ENCODE results near the gene KPNB1. TPM values are rescaled to one million over a fixed set of nuclear protein-coding genes. Genes with fewer than 3 reads are reported as not detected.

Gene KPNB1
- total RNA-seq, 4 donors from 2014 or later, result 179 to 236 (median 205) TPM

- no peak for TF ChIP-seq EP300 (IDR thresholded peaks at IDR 0.05)
- no peak for TF ChIP-seq POLR2AphosphoS5 (IDR thresholded peaks at IDR 0.05)
- no peak for TF ChIP-seq CTCF (IDR thresholded peaks at IDR 0.05)
- no peak for TF ChIP-seq POLR2A (IDR thresholded peaks at IDR 0.05; ENCODE audit: low read depth)
These were observed 6.6 kb upstream of the KPNB1 start for GRCh38 chr17:47643116-47643515.

DNA sequence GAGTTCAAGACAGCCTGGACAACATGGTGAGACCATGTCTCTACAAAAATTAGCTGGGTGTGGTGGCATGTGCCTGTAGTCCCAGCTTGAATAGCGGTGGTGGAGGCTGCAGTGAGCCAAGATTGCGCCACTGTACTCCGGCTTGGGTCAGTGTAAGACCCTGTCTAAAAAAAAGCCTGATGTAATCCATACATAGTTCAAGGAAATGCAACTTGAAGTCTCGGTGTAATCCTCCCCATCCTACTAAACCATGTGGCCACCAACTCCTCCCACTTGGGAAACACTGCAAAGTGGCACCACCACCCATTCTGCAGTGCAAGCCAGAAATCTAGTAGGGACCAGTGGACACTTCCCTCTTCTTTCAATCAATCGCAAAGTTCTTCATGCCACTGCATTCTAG is 5.4 kb upstream of the KPNB1 start:
- H3K27me3 ChIP-seq, result no peaks in the 10 kb centered on the region
- no peaks in the 10 kb centered on the region for H3K36me3 ChIP-seq
- no peaks in the 10 kb centered on the region for H3K9me3 ChIP-seq
- no peak overlapping the region for H3K27ac ChIP-seq (replicated peaks in 1 of 4)
- peaks cover 9 to 15% (median 11%) of the 10 kb centered on the region in 4 donors for H3K4me1 ChIP-seq
- no peak for DNase-seq (ENCODE audit: extremely low spot score)
- 75% methylated on average over 5 of the region's 5 CpGs for WGBS
- H3K4me3 ChIP-seq, result no peak overlapping the region
- intact Hi-C loops (cut with DNase I), result no loop called here
- no peak for TF ChIP-seq EP300 (IDR thresholded peaks at IDR 0.05)
- TF ChIP-seq POLR2A (IDR thresholded peaks at IDR 0.05; ENCODE audit: low read depth), result no peak
- TF ChIP-seq CTCF (IDR thresholded peaks at IDR 0.05), result no peak
- no peak for TF ChIP-seq POLR2AphosphoS5 (IDR thresholded peaks at IDR 0.05)

More at GRCh38 chr17:47643116-47643515, 6.6 kb upstream of the KPNB1 start:
- H3K36me3 ChIP-seq, result peaks cover 0 to 5% (median 0%) of the 10 kb centered on the region in 4 donors
- H3K9me3 ChIP-seq, result no peaks in the 10 kb centered on the region
- WGBS, result 100% methylated on average over 2 of the region's 2 CpGs
- no peak overlapping the region for H3K4me3 ChIP-seq
- H3K27ac ChIP-seq (replicated peaks in 1 of 4), result no peak overlapping the region
- no peaks in the 10 kb centered on the region for H3K27me3 ChIP-seq
- DNase-seq (ENCODE audit: extremely low spot score), result no peak
- intact Hi-C loops (cut with DNase I), result no loop called here
- H3K4me1 ChIP-seq, result peaks cover under 1 to 5% (median 2%) of the 10 kb centered on the region in 4 donors

GRCh38 chr17:47649972-47650524 is 329 bp downstream of the KPNB1 start:
- Histone ChIP-seq H3K4me1 (peaks cover 28 to 54% (median 46%) of the 10 kb centered on the region in 4 donors), H3K4me3 (peak overlapping the region; percentile 90 to 99 (median 96)), H3K9me3 (no peaks in the 10 kb centered on the region), H3K36me3 (peaks cover 16 to 35% (median 29%) of the 10 kb centered on the region in 4 donors), H3K27me3 (no peaks in the 10 kb centered on the region), H3K27ac (replicated peaks in 1 of 4) (peak overlapping the region; percentile 97 to 99 (median 98))
- no peak for TF ChIP-seq POLR2A (IDR thresholded peaks at IDR 0.05; ENCODE audit: low read depth)
- WGBS, result 0% methylated on average over 15 of the region's 48 CpGs
- intact Hi-C loops (cut with DNase I), result no loop called here
- peak; percentile 92 for DNase-seq (ENCODE audit: extremely low spot score)

DNA sequence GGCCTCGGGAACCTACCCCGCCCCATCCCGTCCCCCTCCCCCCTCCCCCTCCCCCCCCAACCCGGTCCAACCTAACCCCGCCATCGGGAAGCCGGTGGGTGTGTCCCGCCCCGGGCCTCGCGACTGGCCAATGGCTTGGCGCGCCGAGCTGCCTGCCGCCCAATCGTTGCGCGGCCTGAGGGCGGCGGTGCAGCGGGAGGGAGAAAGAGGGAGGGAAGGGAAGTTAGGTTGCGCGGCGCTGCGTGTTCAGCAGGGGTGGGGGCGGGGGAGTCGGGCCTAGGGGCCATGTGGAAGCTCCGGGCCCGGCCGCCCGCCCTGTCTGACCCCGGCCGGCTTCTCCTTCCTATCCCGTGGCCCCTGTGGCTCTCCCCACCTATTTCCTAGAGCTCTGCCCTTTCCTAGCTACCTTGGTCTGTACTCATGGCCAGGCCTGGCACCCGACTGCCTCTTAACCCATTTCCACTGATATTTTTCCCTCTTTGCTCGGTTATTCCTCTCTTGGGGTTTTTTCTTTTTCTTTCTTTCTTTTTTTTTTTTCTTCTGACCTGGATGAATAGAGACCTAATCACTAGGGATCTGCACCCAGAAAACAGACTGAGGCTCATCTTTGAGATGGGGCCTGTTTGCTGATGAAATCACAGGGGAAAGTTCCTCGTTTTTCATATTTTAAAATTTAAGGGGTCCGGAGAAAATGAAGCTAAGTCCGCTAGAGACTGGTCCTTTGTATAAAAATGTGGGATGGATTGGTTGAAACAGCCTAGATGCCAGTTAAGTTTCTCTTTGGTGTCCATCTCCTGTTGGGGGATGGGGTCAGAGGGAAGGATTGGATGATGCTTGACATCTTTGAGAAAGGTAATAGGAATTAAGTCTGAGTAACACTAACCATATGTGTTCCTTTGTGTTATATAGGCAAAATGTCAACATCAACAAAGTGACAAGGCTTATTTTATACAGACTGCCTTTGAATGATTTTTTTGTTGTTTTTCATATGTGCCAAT is 1.1 kb downstream of the KPNB1 start:
- peak; percentile 97 for DNase-seq (ENCODE audit: extremely low spot score)
- Histone ChIP-seq H3K4me1 (peaks cover 34 to 62% (median 54%) of the 10 kb centered on the region in 4 donors), H3K36me3 (peaks cover 16 to 43% (median 36%) of the 10 kb centered on the region in 4 donors), H3K27me3 (no peaks in the 10 kb centered on the region), H3K4me3 (peak overlapping the region; percentile 90 to 99 (median 96)), H3K27ac (replicated peaks in 1 of 4) (peak overlapping the region; percentile 97 to 99 (median 98)), H3K9me3 (no peaks in the 10 kb centered on the region)
- TF ChIP-seq EP300 (IDR thresholded peaks at IDR 0.05) (no peak), CTCF (IDR thresholded peaks at IDR 0.05) (no peak), POLR2AphosphoS5 (IDR thresholded peaks at IDR 0.05) (peak in 1 of 2 donors; percentile 83), POLR2A (IDR thresholded peaks at IDR 0.05; ENCODE audit: low read depth) (no peak)
- WGBS, result 4% methylated on average over 8 of the region's 39 CpGs
- intact Hi-C loops (cut with DNase I), result no loop called here

- Histone ChIP-seq H3K27me3 (no peaks in the 10 kb centered on the region), H3K4me3 (no peak overlapping the region), H3K9me3 (no peaks in the 10 kb centered on the region), H3K27ac (replicated peaks in 1 of 4) (peak overlapping the region in 1 of 4 donors; percentile 97), H3K36me3 (peaks cover 16 to 52% (median 45%) of the 10 kb centered on the region in 4 donors), H3K4me1 (peaks cover 34 to 69% (median 61%) of the 10 kb centered on the region in 4 donors)
- DNase-seq (ENCODE audit: extremely low spot score), result no peak
- WGBS, result 38% methylated on average over 2 of the region's 2 CpGs
- TF ChIP-seq POLR2AphosphoS5 (IDR thresholded peaks at IDR 0.05) (no peak), POLR2A (IDR thresholded peaks at IDR 0.05; ENCODE audit: low read depth) (no peak), EP300 (IDR thresholded peaks at IDR 0.05) (no peak), CTCF (IDR thresholded peaks at IDR 0.05) (no peak)
- intact Hi-C loops (cut with DNase I), result no loop called here
These were observed 2.0 kb downstream of the KPNB1 start for GRCh38 chr17:47651704-47652103.
